ENCODE data around the gene MRPL14. TPM values are rescaled to one million over a fixed set of nuclear protein-coding genes. Genes with fewer than 3 reads are reported as not detected.
A peak's percentile ranks its signal among the peaks of the same experiment; 100 is the strongest.

The MRPL14 gene
- total RNA-seq, 2 donors from 2014 or later = 44.1 to 45.9 TPM

DNA sequence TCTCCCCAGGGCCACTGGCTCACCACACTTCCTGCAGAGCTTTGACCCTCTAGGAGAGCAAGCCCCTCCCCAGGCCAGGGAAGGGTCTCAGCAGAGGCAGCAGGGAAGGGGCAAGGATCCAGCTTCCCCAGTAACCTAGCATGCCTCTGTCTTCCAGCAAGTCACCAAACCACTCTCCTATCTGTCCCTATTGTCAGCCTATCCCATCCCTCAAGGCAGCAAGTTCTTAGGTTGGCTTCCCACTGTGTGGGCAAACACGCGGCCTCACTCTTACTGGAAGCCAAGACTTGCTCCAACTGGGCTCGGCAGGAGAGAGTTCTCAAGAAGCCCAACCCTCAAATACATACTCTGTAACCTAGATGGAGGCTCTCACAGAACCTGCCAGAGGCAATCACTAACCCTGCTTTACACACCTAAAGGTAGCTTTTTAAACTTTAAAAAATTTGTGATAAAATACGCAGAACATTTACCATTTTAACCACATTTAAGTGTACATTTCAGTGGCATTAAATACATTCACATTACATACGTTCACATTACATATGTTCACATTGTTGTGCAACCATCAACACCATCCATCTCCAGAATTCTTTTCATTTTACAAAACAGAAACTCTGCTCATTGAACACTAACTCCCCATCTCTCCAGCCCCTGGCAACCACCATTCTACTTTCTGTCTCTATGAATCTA lies 58.5 kb downstream of the MRPL14 start:
- DNase-seq (ENCODE audit: low spot score) = no peak
- peaks cover 0 to 34% of the 10 kb centered on the region in 2 donors for H3K4me1 ChIP-seq

DNA sequence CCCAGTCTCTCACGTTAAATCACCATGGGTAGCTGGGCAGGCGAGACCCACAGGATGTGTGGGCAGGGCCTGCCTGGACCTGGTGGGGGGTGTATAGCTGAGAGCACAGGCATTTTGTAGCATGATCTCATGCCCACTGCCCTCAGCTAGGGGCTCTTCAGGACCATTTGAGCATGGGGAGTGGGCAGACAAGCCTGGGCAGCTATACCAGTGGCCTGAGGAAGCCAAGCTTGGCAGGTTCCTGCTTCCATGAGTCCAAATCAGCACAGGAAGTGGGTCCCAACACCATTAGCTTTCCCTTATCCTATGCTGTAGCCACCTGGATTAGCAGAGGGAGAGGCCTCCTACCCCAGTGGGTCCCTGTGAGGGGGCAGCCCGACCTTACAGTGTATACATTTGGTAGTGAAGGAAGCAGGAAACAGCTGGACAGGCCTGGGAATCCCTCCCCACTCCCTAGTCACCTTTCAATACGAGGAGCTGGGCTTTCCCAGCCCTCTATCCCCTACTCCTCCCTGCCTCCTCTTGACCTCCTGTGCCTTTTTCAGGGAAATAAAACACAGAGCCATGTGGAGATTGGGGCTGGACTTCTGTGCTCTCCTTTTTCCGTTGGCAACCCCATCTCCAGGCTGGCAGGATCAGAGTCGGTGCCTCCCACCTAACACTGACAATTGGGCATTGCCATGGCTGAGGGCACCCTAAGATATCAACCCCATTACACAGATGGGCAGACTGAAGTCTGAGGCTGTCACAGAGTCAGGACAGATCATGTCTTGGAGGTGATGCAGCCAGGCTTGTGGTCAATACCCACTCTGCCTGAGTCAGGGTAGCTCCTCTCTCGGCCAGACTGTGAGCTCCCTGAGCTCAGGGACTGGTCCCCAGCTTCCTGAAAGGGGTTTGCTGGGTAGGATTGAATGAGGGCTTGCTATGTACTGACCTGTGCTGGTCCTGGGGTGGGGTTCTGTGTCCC lies 59.8 kb downstream of the MRPL14 start:
- no peak overlapping the region for H3K4me3 ChIP-seq
- H3K9me3 ChIP-seq = no peaks in the 10 kb centered on the region
- DNase-seq (ENCODE audit: low spot score) = no peak
- no peaks in the 10 kb centered on the region for H3K27me3 ChIP-seq
- no peaks in the 10 kb centered on the region for H3K36me3 ChIP-seq
- TF ChIP-seq, protein P1, sequence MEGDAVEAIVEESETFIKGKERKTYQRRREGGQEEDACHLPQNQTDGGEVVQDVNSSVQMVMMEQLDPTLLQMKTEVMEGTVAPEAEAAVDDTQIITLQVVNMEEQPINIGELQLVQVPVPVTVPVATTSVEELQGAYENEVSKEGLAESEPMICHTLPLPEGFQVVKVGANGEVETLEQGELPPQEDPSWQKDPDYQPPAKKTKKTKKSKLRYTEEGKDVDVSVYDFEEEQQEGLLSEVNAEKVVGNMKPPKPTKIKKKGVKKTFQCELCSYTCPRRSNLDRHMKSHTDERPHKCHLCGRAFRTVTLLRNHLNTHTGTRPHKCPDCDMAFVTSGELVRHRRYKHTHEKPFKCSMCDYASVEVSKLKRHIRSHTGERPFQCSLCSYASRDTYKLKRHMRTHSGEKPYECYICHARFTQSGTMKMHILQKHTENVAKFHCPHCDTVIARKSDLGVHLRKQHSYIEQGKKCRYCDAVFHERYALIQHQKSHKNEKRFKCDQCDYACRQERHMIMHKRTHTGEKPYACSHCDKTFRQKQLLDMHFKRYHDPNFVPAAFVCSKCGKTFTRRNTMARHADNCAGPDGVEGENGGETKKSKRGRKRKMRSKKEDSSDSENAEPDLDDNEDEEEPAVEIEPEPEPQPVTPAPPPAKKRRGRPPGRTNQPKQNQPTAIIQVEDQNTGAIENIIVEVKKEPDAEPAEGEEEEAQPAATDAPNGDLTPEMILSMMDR (IDR thresholded peaks at IDR 0.05) = no peak
- H3K4me1 ChIP-seq = peaks cover 0 to 36% of the 10 kb centered on the region in 2 donors
- no peak overlapping the region for H3K27ac ChIP-seq

More for the DNA sequence above, 58.5 kb downstream of the MRPL14 start:
- H3K9me3 ChIP-seq = no peaks in the 10 kb centered on the region
- no peaks in the 10 kb centered on the region for H3K27me3 ChIP-seq
- TF ChIP-seq, protein P1 (IDR thresholded peaks at IDR 0.05) = no peak
- H3K36me3 ChIP-seq = no peaks in the 10 kb centered on the region
- no peak overlapping the region for H3K4me3 ChIP-seq
- no peak overlapping the region for H3K27ac ChIP-seq

DNA sequence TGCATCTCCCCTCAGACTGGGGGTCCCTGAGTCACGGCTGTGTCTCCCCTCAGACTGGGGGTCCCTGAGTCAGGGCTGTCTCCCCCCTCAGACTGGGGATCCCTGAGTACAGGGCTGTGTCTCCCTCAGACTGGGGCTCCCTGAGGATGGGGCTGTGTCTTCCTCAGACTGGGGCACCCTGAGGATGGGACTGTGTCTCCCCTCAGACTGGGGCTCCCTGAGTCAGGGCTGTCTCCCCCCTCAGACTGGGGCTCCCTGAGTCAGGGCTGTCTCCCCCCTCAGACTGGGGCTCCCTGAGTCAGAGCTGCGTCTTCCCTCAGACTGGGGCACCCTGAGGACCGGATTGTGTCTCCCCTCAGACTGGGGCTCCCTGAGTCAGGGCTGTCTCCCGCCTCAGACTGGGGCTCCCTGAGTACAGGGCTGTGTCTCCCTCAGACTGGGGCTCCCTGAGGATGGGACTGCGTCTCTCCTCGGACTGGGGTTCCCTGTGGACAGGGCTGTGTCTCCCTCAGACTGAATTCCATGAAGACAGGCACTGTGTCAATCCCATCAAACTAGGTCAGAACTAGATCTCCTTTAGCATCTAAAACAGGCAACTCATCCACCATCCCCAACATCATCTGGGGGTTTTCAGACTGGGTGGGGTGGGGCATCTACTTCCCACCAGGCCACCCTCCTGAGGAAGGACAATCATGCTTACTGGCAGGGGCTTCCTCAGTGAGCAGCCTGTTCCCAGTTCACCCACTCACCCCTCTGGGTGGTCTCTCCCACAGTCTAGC lies 60.7 kb downstream of the MRPL14 start:
- no peak overlapping the region for H3K4me3 ChIP-seq
- H3K36me3 ChIP-seq = no peaks in the 10 kb centered on the region
- TF ChIP-seq, protein P1 (IDR thresholded peaks at IDR 0.05) = no peak
- H3K9me3 ChIP-seq = no peaks in the 10 kb centered on the region
- H3K27me3 ChIP-seq = no peaks in the 10 kb centered on the region
- no peak for DNase-seq (ENCODE audit: low spot score)
- no peak overlapping the region for H3K27ac ChIP-seq
- H3K4me1 ChIP-seq = peaks cover 0 to 42% of the 10 kb centered on the region in 2 donors

DNA sequence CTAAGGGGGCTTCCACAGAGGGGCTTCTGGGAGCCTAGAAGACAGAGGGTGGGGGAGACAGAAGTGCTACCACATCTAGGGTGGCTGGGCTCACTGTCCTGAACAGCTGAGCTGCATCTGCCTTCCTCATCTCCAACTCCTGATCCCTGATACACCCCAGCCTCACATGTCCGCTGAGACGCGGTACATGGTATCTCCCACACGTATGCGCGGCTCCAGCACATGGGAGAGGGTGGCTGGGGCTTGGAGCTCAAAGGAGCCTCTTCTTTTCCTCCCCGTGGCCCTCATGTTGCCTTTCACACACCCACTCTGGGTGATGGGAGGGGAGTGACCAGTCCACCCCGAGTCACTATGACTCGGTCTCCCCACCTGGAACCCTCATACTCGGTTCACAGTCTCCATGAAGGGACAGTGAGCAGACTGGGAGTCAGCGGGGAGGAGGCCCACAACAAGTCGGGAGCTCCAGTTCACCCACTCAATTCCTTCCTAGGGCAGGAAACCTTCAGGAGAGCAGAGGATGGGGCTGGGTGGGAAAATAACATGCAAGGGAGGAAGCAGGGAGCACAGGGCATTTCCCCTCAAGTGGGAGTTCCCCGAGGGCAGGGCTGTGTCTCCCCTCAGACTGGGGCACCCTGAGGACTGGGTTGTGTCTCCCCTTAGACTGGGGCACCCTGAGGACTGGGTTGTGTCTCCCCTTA lies 61.7 kb downstream of the MRPL14 start:
- Histone ChIP-seq H3K4me3 (no peak overlapping the region), H3K9me3 (no peaks in the 10 kb centered on the region), H3K36me3 (no peaks in the 10 kb centered on the region), H3K27me3 (no peaks in the 10 kb centered on the region), H3K4me1 (peaks cover 0 to 51% of the 10 kb centered on the region in 2 donors), H3K27ac (peak overlapping the region in 1 of 2 donors; percentile 88)
- no peak for DNase-seq (ENCODE audit: low spot score)
- TF ChIP-seq, protein P1 (IDR thresholded peaks at IDR 0.05) = no peak

DNA sequence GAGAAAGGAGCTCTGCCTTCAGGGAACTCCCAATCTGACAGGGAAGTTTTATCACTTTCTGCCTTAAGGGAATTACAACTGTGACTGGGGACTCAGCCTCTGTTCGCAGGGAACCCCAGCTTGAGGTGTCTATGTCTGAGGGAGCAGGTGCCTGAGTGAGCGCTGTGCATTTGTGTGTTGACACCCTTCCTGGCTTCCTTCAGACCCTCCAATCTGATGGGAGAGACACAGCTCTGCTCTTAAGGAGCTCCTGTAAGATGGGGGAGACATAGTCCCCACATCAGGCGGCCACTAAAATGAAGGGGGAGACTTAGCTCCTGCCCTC lies 62.3 kb downstream of the MRPL14 start:
- TF ChIP-seq, protein P1 (IDR thresholded peaks at IDR 0.05) = no peak
- DNase-seq (ENCODE audit: low spot score) = no peak
- no peak overlapping the region for H3K4me3 ChIP-seq
- no peaks in the 10 kb centered on the region for H3K36me3 ChIP-seq
- H3K27ac ChIP-seq = peak overlapping the region; percentile 87 to 88
- H3K27me3 ChIP-seq = no peaks in the 10 kb centered on the region
- H3K9me3 ChIP-seq = no peaks in the 10 kb centered on the region
- H3K4me1 ChIP-seq = peaks cover 0 to 58% of the 10 kb centered on the region in 2 donors
